GM21367 (cell line): Measurements from ENCODE around the gene SESTD1.
A peak's percentile ranks its signal among the peaks of the same experiment; 100 is the strongest.
"Not testable (repeated sequence)": the region's sequence is repeated elsewhere in the genome, so short reads cannot be mapped to it uniquely, and the experiment has no call there.

Experiments used
- ATAC-seq: cut with Tn5 transposase; IDR thresholded peaks from one replicate; pipeline ENCODE4 v1.9.1; 2021; ENCODE audit not compliant: unreplicated experiment

Gene SESTD1

GRCh38 chr2:179268277-179268925 is 3.8 kb upstream of the SESTD1 start:
- peak; percentile 35 for ATAC-seq

DNA sequence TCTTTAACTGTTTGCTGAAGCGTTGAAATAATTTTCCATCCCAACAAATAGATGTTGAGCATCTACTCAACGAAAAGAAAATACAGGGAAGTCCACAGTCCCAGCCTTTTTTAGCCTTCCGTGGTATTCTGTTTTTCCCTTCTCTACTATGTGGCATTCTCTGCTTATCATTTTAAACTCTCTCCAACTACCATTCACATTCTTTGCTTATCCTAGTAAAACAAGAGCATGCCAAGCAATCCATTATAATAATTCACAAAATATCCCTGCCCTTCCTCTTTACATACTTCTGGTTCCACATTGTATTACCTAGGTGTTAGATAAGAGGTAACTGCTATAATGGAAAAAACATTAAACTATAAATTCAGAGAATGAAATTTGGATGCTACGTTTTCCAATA is 1.6 kb upstream of the SESTD1 start:
- ATAC-seq = no peak

GRCh38 chr2:179265082-179265510 is 464 bp upstream of the SESTD1 start:
- no peak for ATAC-seq

DNA sequence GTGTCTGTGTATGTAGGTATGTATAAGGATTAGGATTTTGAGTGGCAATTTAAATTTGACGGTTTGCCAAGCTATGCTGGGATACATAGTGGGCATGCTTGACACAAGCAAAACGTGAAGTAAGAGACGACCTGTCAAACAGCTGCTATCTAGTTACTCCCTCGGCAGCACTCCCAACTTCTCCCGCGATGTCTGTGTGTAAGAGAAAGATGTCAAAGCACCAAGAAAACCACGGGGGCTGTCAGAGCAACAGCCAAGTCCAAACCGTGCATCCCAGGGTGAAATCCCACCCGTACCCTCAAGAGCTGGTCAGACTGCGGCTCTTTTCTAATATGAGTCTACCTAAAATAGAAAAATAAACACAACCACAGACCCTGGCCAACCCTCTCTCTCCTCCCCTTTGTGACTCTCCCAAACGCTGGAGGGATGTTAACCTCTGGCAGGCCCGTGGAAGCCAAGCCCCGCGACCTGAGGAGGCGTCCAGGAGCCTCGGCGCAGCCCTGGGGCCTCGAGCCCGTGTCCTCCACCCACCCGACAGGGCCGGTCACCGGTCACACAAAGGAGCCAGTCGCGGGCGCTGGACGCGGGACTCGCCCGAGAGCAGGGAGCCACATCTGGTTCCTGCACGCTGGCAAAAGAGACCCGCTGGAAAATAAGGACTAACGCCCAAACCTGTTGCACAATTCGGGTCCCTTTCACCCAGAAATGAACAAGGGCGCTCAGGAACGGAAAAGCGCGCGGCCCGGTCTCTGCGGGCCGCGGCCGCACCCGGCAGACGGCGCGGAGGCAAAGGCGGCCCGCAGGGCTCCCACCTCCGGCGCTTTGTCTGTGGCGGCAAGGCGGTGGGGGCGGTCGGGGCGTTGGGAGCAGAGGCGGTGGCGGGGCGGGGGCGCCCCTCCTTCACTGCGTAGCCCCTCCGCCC is 925 bp downstream of the SESTD1 start:
- ATAC-seq = peak; percentile 33

DNA sequence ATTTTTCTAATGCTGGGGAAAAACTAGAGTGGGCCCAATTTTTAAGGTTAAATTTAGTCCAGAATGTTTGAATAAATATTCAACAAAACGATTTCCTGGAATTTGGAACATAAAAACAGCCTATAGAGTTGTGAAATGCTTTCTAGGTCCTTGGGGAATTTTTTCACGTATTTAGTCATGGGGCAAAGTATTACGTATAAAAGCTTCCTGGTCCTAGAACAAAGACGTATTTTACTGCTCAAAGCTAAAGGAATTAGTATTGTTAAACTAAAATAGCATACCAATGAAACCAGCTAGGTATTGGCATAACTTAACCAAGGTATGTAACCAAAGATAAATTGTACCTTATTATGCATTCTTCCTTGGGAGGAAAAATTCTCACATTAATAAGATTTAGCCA is 1.6 kb downstream of the SESTD1 start:
- ATAC-seq = no peak

DNA sequence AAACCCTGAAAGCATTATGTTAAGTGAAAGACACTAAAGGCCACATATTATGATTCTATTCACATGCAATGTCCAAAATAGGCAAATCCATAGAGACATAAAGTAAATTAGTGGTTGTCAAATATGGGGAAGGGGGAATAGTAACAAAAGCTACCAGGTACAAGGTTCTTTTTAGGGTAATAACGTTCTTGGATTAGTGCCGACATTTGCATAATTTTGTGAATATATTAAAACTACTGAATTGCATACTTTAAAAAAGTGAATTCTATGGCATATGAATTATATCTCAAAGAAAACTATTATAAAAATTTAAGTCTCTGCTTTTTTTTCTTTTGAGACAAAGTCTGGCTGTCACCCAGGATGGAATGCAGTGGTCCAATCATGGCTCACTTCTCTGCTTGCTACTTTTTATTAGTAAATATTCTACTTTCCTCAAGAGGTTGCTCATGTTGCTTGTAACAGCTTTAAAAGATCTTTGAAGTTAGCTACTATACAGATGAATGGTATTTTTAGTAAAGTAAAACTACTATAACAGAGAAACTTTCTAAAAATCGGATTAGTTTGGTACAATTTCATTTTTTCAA is 2.5 kb downstream of the SESTD1 start:
- ATAC-seq = no peak

DNA sequence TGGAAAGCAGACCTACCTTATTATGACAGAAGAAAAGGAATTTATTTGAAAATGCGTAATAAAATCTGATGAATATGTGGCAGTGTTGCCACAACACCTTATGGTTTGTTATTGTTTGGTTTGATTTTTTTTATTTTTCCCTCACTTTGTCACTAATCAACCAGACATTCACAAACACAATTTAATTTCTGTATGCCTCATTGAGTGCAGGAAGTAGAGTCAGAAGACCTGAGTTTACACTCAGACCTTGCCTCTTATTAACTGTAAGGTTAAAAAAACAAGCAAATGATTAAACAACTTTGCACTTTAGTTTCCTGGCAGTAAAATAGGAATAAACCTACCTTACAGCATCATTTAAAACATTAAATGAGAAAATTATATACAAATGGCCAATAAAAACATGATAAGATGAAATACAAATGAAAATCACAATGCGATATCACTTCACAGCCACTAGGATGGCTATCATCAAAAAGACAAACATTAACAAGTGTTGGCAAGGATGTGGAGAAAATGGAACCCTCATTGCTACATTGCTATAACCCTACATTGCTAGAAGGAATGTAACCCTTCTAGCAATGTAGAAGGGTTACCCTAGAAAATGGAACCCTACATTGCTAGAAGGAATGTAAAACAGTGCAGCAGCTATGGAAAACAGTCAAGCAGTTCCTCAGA is 3.3 kb downstream of the SESTD1 start:
- ATAC-seq = no peak

DNA sequence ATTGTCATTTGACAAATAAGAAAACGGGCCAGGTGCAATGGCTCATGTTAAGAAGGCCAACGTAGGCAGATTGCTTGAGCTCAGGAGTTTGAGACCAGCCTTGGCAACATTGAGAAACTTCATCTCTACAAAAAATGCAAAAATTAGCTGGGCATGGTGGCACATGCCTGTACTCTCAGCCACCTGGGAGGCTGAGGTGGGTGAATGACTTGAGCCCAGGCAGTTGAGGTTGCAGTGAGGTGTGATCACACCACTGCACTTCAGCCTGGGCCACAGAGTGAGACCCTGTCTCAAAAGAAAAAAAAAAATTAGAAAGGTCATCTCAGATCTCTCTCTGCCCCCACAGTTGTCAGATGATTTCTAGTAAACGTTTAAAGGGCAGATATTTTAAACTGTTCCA is 4.4 kb downstream of the SESTD1 start:
- no peak for ATAC-seq

DNA sequence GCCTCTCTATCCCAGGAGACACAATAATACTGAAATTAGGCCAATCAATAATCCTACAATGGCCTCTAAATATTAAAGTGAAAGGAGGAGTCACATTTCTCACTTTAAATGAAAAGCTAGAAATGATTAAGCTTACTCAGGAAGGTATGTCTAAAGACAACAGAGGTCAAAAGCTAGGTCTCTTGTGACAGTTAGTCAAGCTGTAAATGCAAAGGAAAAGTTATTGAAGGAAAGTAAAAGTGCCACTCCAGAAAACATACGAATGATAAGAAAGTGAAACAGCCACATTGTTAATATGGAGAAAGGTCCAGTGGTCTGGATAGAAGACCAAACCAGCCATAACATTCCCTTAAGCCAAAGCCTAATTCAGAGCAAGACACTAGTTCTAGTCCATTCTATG is 9.5 kb downstream of the SESTD1 start:
- ATAC-seq = peak; percentile 30

DNA sequence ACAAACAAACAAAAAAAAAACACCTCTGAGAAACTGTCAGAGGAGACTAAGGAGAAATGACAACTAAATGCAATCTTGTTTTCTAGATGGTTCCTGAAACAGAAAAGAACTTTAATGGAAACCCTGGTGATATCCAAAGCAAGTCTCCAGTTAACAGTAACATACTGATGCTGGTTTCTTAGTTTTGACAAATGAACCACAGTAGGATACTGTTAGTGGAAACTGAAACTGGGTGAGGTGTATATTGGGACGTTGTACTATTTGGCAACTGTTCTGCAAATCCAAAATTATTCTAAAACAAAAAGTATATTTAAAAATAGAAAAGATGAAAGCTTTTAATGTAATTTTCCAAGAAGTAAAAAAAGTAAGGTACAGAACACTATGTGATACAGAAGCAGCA is 11.4 kb downstream of the SESTD1 start:
- peak; percentile 71 for ATAC-seq

DNA sequence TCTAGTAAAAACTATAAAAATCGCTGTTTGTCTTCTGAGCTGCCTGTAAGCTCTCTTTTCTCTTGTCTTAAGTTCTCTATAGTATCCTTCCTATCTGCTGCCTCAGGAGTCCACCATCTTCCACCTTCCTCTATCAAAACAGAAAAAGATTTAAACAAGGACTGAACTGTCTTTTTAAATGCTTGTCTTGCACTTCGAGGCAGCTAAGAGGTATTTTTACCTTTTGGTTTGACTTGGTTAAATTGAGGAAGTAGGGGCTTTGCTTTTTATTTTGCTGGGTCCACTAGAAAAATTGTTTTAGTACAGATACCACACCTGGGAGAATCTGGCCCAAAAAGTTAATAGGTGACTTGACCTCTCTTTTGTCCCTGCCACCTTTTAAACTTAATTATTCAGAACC is 12.2 kb downstream of the SESTD1 start:
- no peak for ATAC-seq

GRCh38 chr2:179251870-179252269 is 12.8 kb downstream of the SESTD1 start:
- no peak for ATAC-seq

DNA sequence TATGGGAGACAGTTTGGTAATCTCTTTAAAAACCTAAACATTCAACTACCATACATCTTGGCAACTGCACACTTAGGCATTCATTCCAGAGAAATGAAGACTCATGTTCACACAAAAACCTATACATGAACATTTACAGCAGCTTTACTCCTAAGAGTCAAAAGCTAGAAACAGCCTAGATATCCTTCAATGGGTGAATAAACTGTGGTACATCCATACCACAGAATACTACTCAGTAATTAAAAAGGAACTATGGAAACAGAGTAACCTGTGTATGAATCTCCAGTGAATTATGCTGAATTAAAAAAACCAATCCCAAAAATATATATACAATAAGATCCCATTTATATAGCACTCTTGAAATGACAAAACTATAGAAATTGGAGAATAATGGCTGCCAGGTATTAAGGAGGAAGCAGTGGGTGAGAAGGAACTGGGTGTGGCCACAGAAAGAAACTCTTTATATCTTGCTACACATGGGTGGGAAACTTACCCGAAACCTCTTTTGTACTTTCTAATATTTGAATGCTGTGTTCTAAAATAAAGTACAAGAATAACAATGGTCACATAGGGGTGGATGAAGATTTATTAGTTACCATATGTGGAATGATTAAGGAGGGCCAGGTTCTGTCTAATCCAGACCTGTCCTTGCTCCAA is 13.7 kb downstream of the SESTD1 start:
- ATAC-seq = peak; percentile 25

DNA sequence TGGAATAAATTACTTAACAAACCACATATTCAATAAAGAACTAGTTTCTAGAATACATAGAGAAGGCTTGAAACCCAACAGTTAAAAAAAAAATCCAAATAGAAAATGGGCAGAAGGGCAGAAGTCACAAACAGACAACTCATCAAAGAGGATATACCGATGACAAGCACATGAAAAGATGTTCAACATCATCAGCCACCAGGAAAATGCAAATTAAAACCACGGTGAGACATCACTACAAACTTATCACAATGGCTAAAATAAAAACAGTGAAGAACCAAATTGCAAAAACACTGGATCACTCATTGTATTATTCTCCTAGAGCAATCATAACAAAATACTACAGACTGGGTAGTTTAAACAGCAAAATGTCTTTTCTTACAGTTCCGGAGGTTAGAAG is 14.5 kb downstream of the SESTD1 start:
- no peak for ATAC-seq

- no peak for ATAC-seq
These were observed 16.6 kb downstream of the SESTD1 start for GRCh38 chr2:179248024-179248348.

GRCh38 chr2:179247318-179248023 is 17.2 kb downstream of the SESTD1 start:
- ATAC-seq = no peak

GRCh38 chr2:179245843-179246242 is 18.8 kb downstream of the SESTD1 start:
- ATAC-seq = not testable (repeated sequence)

- no peak for ATAC-seq
These were observed 21.6 kb downstream of the SESTD1 start for GRCh38 chr2:179243046-179243445.

DNA sequence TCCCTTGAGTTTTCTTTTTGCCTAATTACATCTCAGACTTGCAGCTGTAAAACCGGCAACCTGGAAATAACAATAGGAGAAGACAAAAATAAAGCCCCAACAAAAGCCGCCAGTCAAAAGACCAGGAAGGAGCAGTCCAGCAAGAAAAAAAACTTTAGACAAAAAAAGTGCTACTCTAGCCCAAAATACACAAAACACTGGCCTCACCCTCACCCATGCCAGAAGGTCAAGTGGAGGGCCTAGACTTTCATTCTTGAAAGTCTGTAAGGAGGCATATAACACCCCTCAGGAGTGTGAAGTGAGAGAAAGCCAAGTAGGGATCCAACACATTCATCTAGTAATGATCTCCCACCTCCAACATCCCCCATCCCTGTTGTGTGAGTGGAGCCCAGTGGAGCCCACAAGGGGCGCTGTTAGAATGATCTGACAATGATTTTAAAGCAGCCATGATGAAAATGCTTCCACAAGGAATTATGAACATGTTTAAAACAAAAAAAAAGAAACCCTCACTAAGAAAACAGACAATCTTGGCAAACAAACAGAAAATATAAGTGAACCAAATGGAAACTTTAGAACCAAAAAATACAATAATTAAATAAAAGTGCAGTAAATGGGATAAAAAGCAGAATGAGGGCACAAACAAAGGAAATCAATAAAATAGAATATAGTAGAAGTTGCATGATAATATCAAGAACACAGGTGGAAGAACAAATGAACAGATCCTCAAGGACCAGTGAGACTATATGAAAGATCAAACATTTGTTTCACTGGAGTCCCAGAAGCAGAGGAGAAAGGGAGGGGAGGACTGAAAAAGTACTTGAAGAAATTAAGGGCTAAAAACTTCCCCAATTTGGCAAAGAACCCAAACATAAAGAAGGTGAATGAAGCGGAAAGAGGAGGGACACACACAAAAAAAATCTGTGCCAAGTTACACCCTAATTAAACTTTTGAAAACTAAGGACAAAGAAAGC is 23.9 kb downstream of the SESTD1 start:
- ATAC-seq = no peak
